DND-41 (cell line): ENCODE measurements around the gene CCL13.

ENCODE experiments used
- EZH2 ChIP-seq: IDR thresholded peaks from 3 replicates; pipeline ENCODE4 v1.6.1; 2012; ENCODE audit warnings: borderline replicate concordance, low read depth, mild to moderate bottlenecking, moderate library complexity, low read length, inconsistent platforms; ENCODE audit not compliant: severe bottlenecking
- TF ChIP-seq, protein P1 (sequence below): IDR thresholded peaks from 2 replicates; pipeline ENCODE4 v1.5.1; 2012; ENCODE audit warnings: borderline replicate concordance, low read length, moderate library complexity, mild to moderate bottlenecking; ENCODE audit not compliant: poor library complexity, severe bottlenecking; ENCODE audit errors: extremely low read depth

DNA sequence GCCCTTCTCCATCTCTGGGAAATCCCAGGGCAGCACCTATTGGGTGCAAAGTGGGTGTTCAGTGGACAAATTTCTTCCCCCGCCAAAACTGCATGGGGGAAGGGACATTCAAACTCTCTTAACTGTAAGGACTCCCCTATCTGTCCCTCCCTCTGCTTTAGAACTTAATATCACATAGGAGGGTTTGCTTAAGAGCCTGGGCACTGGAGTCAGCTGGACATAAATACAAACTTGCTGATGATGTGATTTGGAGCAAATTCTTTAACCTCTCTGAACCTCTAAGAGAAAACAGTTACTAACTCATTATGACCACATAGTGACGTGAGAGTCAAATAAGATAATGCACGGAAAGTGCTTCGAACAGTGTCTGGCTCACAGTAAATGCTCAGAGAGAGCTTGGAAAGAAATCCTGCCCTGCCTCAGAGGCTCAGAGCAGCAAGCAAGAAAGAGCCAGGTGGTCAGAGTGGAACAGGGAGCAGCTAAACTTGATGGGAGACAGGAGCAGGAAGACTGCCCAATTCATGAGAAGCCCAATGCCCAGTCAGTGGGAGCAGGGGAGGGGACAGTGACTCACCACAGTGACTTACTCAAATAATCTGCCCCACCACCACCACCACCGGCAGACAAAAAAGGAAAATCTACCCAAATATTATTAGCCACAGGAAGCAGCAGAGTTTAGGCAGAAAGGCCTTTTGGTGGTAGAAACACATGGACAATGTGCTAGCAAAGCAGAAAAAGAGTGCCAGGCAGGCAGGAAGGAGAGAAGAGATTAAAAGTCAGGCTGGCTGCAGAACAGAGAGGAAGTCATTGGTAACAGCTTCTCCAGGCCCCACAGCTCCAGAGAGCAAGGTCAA is 30.6 kb downstream of the CCL13 start:
- TF ChIP-seq, protein P1, sequence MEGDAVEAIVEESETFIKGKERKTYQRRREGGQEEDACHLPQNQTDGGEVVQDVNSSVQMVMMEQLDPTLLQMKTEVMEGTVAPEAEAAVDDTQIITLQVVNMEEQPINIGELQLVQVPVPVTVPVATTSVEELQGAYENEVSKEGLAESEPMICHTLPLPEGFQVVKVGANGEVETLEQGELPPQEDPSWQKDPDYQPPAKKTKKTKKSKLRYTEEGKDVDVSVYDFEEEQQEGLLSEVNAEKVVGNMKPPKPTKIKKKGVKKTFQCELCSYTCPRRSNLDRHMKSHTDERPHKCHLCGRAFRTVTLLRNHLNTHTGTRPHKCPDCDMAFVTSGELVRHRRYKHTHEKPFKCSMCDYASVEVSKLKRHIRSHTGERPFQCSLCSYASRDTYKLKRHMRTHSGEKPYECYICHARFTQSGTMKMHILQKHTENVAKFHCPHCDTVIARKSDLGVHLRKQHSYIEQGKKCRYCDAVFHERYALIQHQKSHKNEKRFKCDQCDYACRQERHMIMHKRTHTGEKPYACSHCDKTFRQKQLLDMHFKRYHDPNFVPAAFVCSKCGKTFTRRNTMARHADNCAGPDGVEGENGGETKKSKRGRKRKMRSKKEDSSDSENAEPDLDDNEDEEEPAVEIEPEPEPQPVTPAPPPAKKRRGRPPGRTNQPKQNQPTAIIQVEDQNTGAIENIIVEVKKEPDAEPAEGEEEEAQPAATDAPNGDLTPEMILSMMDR = no peak
- TF ChIP-seq EZH2 = no peak
